KMS-11 (cell line): ENCODE results near the gene SIGLEC5.

Experiments used
- H2AFZ ChIP-seq: fragments of 200-600 bp; sonication (generic); 2 replicates; pipeline ENCODE4 v1.6.1; 2016; ENCODE audit warnings: antibody characterized with exemption, mixed run types, low read depth
- H3K27ac ChIP-seq: fragments of 200-600 bp; sonication (generic); 2 replicates; pipeline ENCODE4 v1.6.1; 2016; ENCODE audit warnings: mild to moderate bottlenecking, mixed run types
- H3K27me3 ChIP-seq: fragments of 200-600 bp; sonication (generic); 2 replicates; pipeline ENCODE4 v1.6.1; 2017; ENCODE audit warnings: mild to moderate bottlenecking, low read depth, mixed run types, moderate library complexity; ENCODE audit not compliant: insufficient read depth
- H3K36me3 ChIP-seq: fragments of 200-600 bp; sonication (generic); 2 replicates; pipeline ENCODE4 v1.6.1; 2017; ENCODE audit warnings: mild to moderate bottlenecking, mixed run types; ENCODE audit not compliant: insufficient read depth
- H3K4me1 ChIP-seq: fragments of 200-600 bp; sonication (generic); 2 replicates; pipeline ENCODE4 v1.6.1; 2016; ENCODE audit warnings: mild to moderate bottlenecking, low read depth, mixed run types; ENCODE audit not compliant: poor library complexity, severe bottlenecking
- H3K4me2 ChIP-seq: fragments of 200-600 bp; sonication (generic); 2 replicates; pipeline ENCODE4 v1.7.0; 2016; ENCODE audit warnings: mild to moderate bottlenecking, mixed run types
- H3K4me3 ChIP-seq: fragments of 200-600 bp; sonication (generic); IDR thresholded peaks from 2 replicates; pipeline ENCODE4 v1.6.1; 2017; ENCODE audit warnings: low read depth, low read length, mixed read lengths; ENCODE audit not compliant: insufficient read depth
- H3K79me2 ChIP-seq: fragments of 200-600 bp; sonication (generic); 2 replicates; pipeline ENCODE4 v1.6.1; 2016; ENCODE audit warnings: low read depth, mixed run types; ENCODE audit not compliant: insufficient read depth
- H3K9ac ChIP-seq: fragments of 200-600 bp; sonication (generic); 2 replicates; pipeline ENCODE4 v1.6.1; 2016; ENCODE audit warnings: mild to moderate bottlenecking, mixed run types
- H4K20me1 ChIP-seq: fragments of 200-600 bp; sonication (generic); 2 replicates; pipeline ENCODE4 v1.6.1; 2016; ENCODE audit warnings: mild to moderate bottlenecking, mixed run types; ENCODE audit not compliant: insufficient read depth
- TF ChIP-seq, protein P1 (sequence below): fragments of 200-600 bp; sonication (generic); conservative IDR thresholded peaks from 2 replicates; pipeline ENCODE4 v1.6.1; 2017; ENCODE audit warnings: low read depth, mild to moderate bottlenecking, antibody characterized with exemption, low read length, moderate library complexity, mixed read lengths

The SIGLEC5 gene

DNA sequence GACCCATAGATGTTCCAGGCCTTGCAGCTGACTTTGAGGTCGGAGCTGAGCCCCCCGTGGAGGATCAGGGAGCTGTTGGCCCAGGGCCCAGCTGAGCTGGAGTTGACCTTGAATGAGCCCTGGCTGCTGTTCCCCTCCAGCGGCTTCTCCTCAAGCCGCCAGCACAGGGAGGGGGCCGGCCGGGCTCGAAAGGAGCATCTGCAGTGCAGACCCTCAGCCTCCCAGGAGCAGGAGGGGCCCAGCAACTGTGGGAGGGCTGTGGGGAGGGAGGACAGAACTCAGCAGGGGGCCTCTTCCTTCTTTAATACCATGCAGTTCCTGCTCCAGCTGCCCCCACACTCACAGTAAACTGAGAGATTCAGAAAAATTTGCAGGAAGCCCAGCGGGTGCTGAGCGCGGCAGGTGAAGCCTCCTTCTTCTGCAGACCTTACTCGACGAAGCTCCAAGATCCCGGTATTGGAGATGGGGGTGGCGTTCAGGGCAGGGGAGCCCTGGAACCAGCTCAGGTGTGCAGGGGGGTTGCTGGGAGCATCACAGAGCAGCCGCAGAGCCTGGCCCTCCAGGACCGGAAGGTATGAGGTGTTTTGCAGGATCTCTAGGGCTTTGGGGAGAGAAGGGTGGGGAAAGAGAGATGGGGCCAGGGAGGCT is 2.6 kb downstream of the SIGLEC5 start:
- no peak overlapping the region for H3K4me2 ChIP-seq

DNA sequence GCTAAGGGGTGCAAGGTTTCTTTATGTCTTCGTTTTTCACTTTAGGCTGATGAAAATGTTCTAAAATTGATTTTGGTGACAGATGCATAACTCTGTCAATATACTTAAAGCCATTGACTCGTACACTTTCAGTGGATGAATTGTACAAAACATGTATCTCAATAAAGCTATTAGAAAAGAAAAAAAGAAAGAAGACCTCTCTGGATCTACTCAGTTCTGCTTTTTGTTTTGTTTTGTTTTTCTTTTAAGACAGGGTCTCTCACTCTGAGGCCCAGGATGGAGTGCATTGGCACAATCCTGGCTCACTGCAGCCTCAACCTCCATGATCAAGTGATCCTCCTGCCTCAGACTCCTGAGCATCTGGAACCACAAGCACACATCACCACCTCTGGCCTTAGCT is 3.5 kb downstream of the SIGLEC5 start:
- Histone ChIP-seq H3K4me2 (no peak overlapping the region), H3K27ac (no peak overlapping the region), H3K27me3 (no peaks in the 10 kb centered on the region; the same call in 1 of the 2 replicates), H3K4me1 (no peaks in the 10 kb centered on the region), H2AFZ (no peak overlapping the region), H3K4me3 (no peak overlapping the region), H3K36me3 (no peaks in the 10 kb centered on the region), H3K9ac (no peak overlapping the region), H3K79me2 (no peaks in the 10 kb centered on the region), H4K20me1 (no peaks in the 10 kb centered on the region)
- TF ChIP-seq, protein P1, sequence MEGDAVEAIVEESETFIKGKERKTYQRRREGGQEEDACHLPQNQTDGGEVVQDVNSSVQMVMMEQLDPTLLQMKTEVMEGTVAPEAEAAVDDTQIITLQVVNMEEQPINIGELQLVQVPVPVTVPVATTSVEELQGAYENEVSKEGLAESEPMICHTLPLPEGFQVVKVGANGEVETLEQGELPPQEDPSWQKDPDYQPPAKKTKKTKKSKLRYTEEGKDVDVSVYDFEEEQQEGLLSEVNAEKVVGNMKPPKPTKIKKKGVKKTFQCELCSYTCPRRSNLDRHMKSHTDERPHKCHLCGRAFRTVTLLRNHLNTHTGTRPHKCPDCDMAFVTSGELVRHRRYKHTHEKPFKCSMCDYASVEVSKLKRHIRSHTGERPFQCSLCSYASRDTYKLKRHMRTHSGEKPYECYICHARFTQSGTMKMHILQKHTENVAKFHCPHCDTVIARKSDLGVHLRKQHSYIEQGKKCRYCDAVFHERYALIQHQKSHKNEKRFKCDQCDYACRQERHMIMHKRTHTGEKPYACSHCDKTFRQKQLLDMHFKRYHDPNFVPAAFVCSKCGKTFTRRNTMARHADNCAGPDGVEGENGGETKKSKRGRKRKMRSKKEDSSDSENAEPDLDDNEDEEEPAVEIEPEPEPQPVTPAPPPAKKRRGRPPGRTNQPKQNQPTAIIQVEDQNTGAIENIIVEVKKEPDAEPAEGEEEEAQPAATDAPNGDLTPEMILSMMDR: no peak

More for the DNA sequence above, 2.6 kb downstream of the SIGLEC5 start:
- H4K20me1 ChIP-seq: no peaks in the 10 kb centered on the region
- H3K9ac ChIP-seq: no peak overlapping the region
- H3K4me1 ChIP-seq: no peaks in the 10 kb centered on the region
- no peak overlapping the region for H3K4me3 ChIP-seq
- H3K36me3 ChIP-seq: no peaks in the 10 kb centered on the region
- H3K27ac ChIP-seq: no peak overlapping the region
- H3K79me2 ChIP-seq: no peaks in the 10 kb centered on the region
- no peaks in the 10 kb centered on the region; the same call in 1 of the 2 replicates for H3K27me3 ChIP-seq
- no peak overlapping the region for H2AFZ ChIP-seq
- TF ChIP-seq, protein P1: no peak

DNA sequence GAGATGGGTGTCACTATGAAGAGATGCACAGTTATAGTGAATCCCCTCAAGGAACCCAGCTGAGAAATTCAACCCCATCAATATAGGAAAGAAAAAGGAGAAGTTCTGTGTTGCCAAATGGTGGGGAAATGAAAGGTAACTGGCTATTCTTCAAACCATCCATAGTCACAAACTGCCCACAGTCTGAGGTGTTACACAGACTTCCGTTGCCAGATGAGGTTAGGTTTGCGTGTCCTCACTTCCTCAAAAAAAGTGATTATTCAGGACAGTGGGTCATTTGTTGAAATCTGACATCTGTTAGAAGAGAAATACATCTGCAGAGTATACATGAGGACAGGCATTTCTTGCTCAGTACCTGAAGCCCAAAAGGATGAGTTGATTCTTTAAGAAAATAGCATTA is 9.0 kb downstream of the SIGLEC5 start:
- Histone ChIP-seq H3K4me2 (no peak overlapping the region), H3K4me3 (no peak overlapping the region), H3K79me2 (no peaks in the 10 kb centered on the region), H3K36me3 (no peaks in the 10 kb centered on the region), H3K9ac (no peak overlapping the region), H2AFZ (no peak overlapping the region), H3K27me3 (no peaks in the 10 kb centered on the region), H4K20me1 (no peaks in the 10 kb centered on the region), H3K4me1 (no peaks in the 10 kb centered on the region), H3K27ac (no peak overlapping the region)
- TF ChIP-seq, protein P1: no peak

DNA sequence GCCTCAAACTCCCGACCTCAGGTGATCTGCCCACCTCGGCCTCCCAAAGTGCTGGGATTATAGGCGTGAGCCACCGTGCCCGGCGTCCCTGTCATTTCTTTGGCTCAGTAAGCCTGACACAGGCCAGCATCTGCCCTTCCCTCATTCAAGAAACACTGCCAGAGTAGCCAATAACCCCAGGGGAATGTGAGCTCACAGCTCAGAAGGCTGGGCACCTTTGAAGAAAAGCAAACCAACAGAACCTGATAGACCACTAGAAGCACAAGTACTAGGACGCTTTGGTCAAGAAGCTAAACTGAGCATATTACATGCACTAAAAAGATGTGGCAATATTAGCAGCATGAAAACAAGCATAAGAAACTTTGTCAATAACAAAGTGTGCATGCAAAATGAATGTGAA is 14.2 kb downstream of the SIGLEC5 start:
- H3K4me2 ChIP-seq: no peak overlapping the region
- no peak overlapping the region for H3K9ac ChIP-seq
- TF ChIP-seq, protein P1: no peak
- no peak overlapping the region for H2AFZ ChIP-seq
- H4K20me1 ChIP-seq: no peaks in the 10 kb centered on the region
- H3K4me1 ChIP-seq: no peaks in the 10 kb centered on the region
- H3K79me2 ChIP-seq: no peaks in the 10 kb centered on the region
- no peaks in the 10 kb centered on the region for H3K36me3 ChIP-seq
- H3K4me3 ChIP-seq: no peak overlapping the region
- no peak overlapping the region for H3K27ac ChIP-seq
- H3K27me3 ChIP-seq: 0 out of 2 replicates have a peak, but pooled peaks cover 4% of the 10 kb centered on the region
